HCT116 (cell line): ENCODE data around the gene KMT5C. TPM values are rescaled to one million over a fixed set of nuclear protein-coding genes. Genes with fewer than 3 reads are reported as not detected.

Experiments used
- ATAC-seq: fragments of 200-7000 bp; cut with Tn5 transposase; 2 replicates; pipeline ENCODE4 v1.9.1; 2020; ENCODE audit warnings: mild to moderate bottlenecking, moderate library complexity
- BruUV-seq: library from RNA; stranded (reverse); fragments of 400-500 nt; replicated peaks from 2 replicates; lab custom pipeline; 2021; lab: Mats Ljungman, UMichigan
- CTCF ChIA-PET: fragments of 300-600 bp; sonication (Branson Sonifier 250); formaldehyde crosslinking; loops from one replicate; lab custom pipeline; 2021; ENCODE audit warnings: antibody characterized with exemption; lab: Charles Lee
- POLR2A ChIA-PET: fragments of 300-600, 350-600 bp; sonication (Branson Sonifier 250); formaldehyde crosslinking; loops from one replicate; lab custom pipeline; 2021; ENCODE audit warnings: antibody characterized with exemption; lab: Charles Lee
- RAD21 ChIA-PET, 2 experiments: fragments of 300-600 bp; sonication (Branson Sonifier 250); formaldehyde crosslinking; loops; one replicate each; lab custom pipeline; 2023; ENCODE audit warnings: low total read pairs in 2 of 2; ENCODE audit not compliant: uncharacterized antibody in 2 of 2, unreplicated experiment in 2 of 2, low non-redundant PET in 1 of 2; lab: Charles Lee
- DNase-seq: peaks from one replicate; pipeline ENCODE4 v3.0.0-alpha.2; 2010; ENCODE audit warnings: low read depth, low spot score
- H2AFZ ChIP-seq: fragments of 200-600 bp; shearing (Covaris generic), sonication (generic); 2 replicates; pipeline ENCODE4 v1.6.1; 2017; ENCODE audit warnings: low read depth, mixed run types, mixed read lengths, antibody characterized with exemption, low read length; ENCODE audit not compliant: poor library complexity, severe bottlenecking
- H3K27ac ChIP-seq: 2 replicates; pipeline ENCODE4 v1.5.1; 2012; ENCODE audit warnings: low read depth, low read length
- H3K27me3 ChIP-seq: fragments of 200-600 bp; sonication (generic); 2 replicates; pipeline ENCODE4 v1.6.1; 2016; ENCODE audit warnings: mixed run types, low read length, mixed read lengths; ENCODE audit not compliant: insufficient read depth
- H3K36me3 ChIP-seq, 2 experiments: fragments of 200-500 bp in 1 of 2; fragments of 200-600 bp in 1 of 2; sonication (Bioruptor generic) in 1 of 2; sonication (generic) in 1 of 2; 2 replicates each; pipeline versions ENCODE4 v1.5.1 to v1.6.1; 2014 to 2016; ENCODE audit warnings: low read length in 2 of 2, inconsistent platforms in 1 of 2, mixed read lengths in 1 of 2, mixed run types in 1 of 2; ENCODE audit not compliant: insufficient read depth in 2 of 2, control insufficient read depth in 1 of 2
- H3K4me1 ChIP-seq, 2 experiments: fragments of 200-600 bp in 1 of 2; sonication (generic) in 1 of 2; 2 replicates each; pipeline versions ENCODE4 v1.5.1 to v1.6.1; 2012 to 2017; ENCODE audit warnings: low read length in 2 of 2, inconsistent platforms in 1 of 2, mild to moderate bottlenecking in 1 of 2, mixed read lengths in 1 of 2, mixed run types in 1 of 2, moderate library complexity in 1 of 2; ENCODE audit not compliant: insufficient read depth in 2 of 2, control insufficient read depth in 1 of 2
- H3K4me2 ChIP-seq: fragments of 200-600 bp; sonication (generic); 2 replicates; pipeline ENCODE4 v1.6.1; 2017; ENCODE audit warnings: mixed run types, low read length, mixed read lengths
- H3K4me3 ChIP-seq, 2 experiments: fragments of 200-600 bp in 1 of 2; sonication (generic) in 1 of 2; replicated peaks in 1 of 2; 2 replicates each; pipeline ENCODE4 v1.5.1; 2011 to 2016; ENCODE audit warnings: low read length in 2 of 2, control low read depth in 1 of 2, low read depth in 1 of 2, mild to moderate bottlenecking in 1 of 2, mixed read lengths in 1 of 2, mixed run types in 1 of 2
- H3K79me2 ChIP-seq: fragments of 200-600 bp; sonication (generic); 2 replicates; pipeline ENCODE4 v1.6.1; 2017; ENCODE audit warnings: mild to moderate bottlenecking, mixed run types, low read length, moderate library complexity, mixed read lengths; ENCODE audit not compliant: insufficient read depth
- H3K9ac ChIP-seq: fragments of 200-600 bp; sonication (generic); 2 replicates; pipeline ENCODE4 v1.6.1; 2016; ENCODE audit warnings: low read length, mixed read lengths
- H3K9me2 ChIP-seq: fragments of 200-600 bp; sonication (generic), shearing (Covaris generic); 2 replicates; pipeline ENCODE4 v1.6.1; 2017; ENCODE audit warnings: mixed run types, mild to moderate bottlenecking, moderate library complexity; ENCODE audit not compliant: insufficient read depth
- H3K9me3 ChIP-seq, 2 experiments: fragments of 200-500 bp in 1 of 2; fragments of 200-600 bp in 1 of 2; sonication (Bioruptor generic) in 1 of 2; sonication (generic) in 1 of 2; 2 replicates each; pipeline ENCODE4 v1.6.1; 2014 to 2017; ENCODE audit warnings: low read length in 2 of 2, mixed read lengths in 2 of 2, inconsistent platforms in 1 of 2, low read depth in 1 of 2, mild to moderate bottlenecking in 1 of 2, mixed run types in 1 of 2, moderate library complexity in 1 of 2; ENCODE audit not compliant: control insufficient read depth in 1 of 2, insufficient read depth in 1 of 2
- H4K20me1 ChIP-seq: fragments of 200-600 bp; sonication (generic), shearing (Covaris generic); 2 replicates; pipeline ENCODE4 v1.6.1; 2017; ENCODE audit warnings: mixed run types, mild to moderate bottlenecking, moderate library complexity; ENCODE audit not compliant: insufficient read depth
- CBX3 ChIP-seq: IDR thresholded peaks from 2 replicates; pipeline ENCODE4 v1.6.1; 2012; ENCODE audit warnings: low read depth
- CTCF ChIP-seq, 3 experiments: fragments of 200-600 bp in 1 of 3; sonication (generic) in 1 of 3; IDR thresholded peaks in 2 of 3; conservative IDR thresholded peaks in 1 of 3; 2 replicates each; pipeline ENCODE4 v1.5.1; 2012 to 2017; ENCODE audit warnings: low read depth in 2 of 3, low read length in 2 of 3, antibody characterized with exemption in 1 of 3, borderline replicate concordance in 1 of 3, control low read depth in 1 of 3, mild to moderate bottlenecking in 1 of 3, mixed read lengths in 1 of 3, mixed run types in 1 of 3, moderate library complexity in 1 of 3; ENCODE audit not compliant: insufficient read depth in 1 of 3
- EZH2 ChIP-seq: fragments of 200-600 bp; sonication (generic); IDR thresholded peaks from 2 replicates; pipeline ENCODE4 v1.6.1; 2017; ENCODE audit warnings: antibody characterized with exemption, mixed run types
- EZH2phosphoT487 ChIP-seq: fragments of 200-600 bp; IDR thresholded peaks from 2 replicates; pipeline ENCODE4 v1.6.1; 2018; ENCODE audit warnings: antibody characterized with exemption, borderline replicate concordance
- JUND ChIP-seq: IDR thresholded peaks from 2 replicates; pipeline ENCODE4 v1.6.1; 2012
- POLR2A ChIP-seq: IDR thresholded peaks from 2 replicates; pipeline ENCODE4 v1.7.0; 2011; ENCODE audit warnings: borderline replicate concordance; ENCODE audit not compliant: insufficient read depth, insufficient read length; ENCODE audit errors: extremely low read depth
- POLR2AphosphoS5 ChIP-seq: IDR thresholded peaks from 2 replicates; pipeline ENCODE4 v1.6.1; 2011; ENCODE audit warnings: mild to moderate bottlenecking, low read depth, low read length, moderate library complexity
- SIN3A ChIP-seq: IDR thresholded peaks from 2 replicates; pipeline ENCODE4 v1.6.1; 2012; ENCODE audit warnings: low read depth
- SP1 ChIP-seq: IDR thresholded peaks from 2 replicates; pipeline ENCODE4 v1.6.1; 2012; ENCODE audit warnings: low read depth
- TCF7L2 ChIP-seq: IDR thresholded peaks from 2 replicates; pipeline ENCODE4 v1.7.0; 2011; ENCODE audit warnings: borderline replicate concordance, inconsistent platforms; ENCODE audit not compliant: insufficient read depth, insufficient read length; ENCODE audit errors: extremely low read depth
- YY1 ChIP-seq: IDR thresholded peaks from 2 replicates; pipeline ENCODE4 v1.6.1; 2011; ENCODE audit warnings: low read length, low read depth, moderate library complexity, mild to moderate bottlenecking; ENCODE audit not compliant: insufficient replicate concordance; ENCODE audit errors: extremely low read depth
- ZFX ChIP-seq: fragments of 450-650 bp; IDR thresholded peaks from 2 replicates; pipeline ENCODE4 v1.6.1; 2017
- intact Hi-C: fragments of 100-400 bp; cut with micrococcal nuclease; formaldehyde crosslinking; loops from 2 replicates; pipeline ENCODE4 v1.10.0; 2022
- total RNA-seq: library from RNA; stranded (reverse); gene quantifications from one replicate; pipeline ENCODE4 v1.2.1, GENCODE V29; 2021; ENCODE audit not compliant: unreplicated experiment
- TF ChIP-seq, protein P1 (sequence below): IDR thresholded peaks from 2 replicates; pipeline ENCODE4 v1.6.1; 2012

KMT5C gene
- total RNA-seq, 1 experiment from 2014 or later, result 27.5 TPM

DNA sequence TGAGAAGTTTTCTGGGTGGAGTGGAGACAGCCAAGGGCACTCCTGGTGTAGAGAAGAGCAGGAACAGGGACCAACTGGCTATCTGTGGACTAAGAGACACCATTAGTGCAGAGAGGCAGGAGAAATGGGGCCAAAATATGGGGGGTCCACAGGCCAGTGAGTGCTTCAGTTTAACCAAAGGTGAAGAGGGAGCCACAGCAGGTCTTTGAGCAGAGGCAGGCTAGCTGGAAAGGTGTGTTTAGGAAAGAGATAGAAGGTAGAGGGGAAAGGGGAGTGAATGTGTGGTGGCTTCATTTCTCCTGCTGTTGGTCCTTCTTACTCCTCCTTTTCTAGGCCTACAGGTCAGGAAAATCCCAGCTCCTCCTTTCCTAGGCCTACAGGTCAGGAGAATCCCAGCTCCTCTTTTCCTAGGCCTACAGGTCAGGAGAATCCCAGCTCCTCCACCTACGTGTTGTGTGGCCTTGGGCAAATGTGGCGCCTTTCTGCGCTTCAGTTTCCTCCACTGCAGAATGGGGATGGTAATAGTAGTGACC is 42.9 kb downstream of the KMT5C start:
- peak overlapping the region; percentile 61 to 67 for H3K4me3 ChIP-seq
- ATAC-seq, result no peak
- H3K4me1 ChIP-seq, result peaks cover 6 to 39% of the 10 kb centered on the region in 2 experiments; a peak in 3 of 4 replicates
- H3K79me2 ChIP-seq, result peaks cover 44% of the 10 kb centered on the region
- no peaks in the 10 kb centered on the region for H3K27me3 ChIP-seq
- peak overlapping the region; percentile 95 for H3K4me2 ChIP-seq
- H2AFZ ChIP-seq, result no peak overlapping the region
- POLR2A ChIA-PET, result interaction anchor here (0.6 to 2.9 kb wide), 5 partner anchors 9 to 242 kb away, joined by 3 to 13 read pairs (median 3); partner anchors contain the start of genes UBE2S and ZNF784
- BruUV-seq, result no TSS peak
- intact Hi-C loops, result loop anchor here (5.0 kb wide), 1 partner anchor 80 kb away; no protein-coding TSS in a partner anchor
- H3K9me3 ChIP-seq, result no peaks in the 10 kb centered on the region
- TF ChIP-seq SP1, result no peak
- TF ChIP-seq, all 23 proteins: peak for 0
- H3K9me2 ChIP-seq, result no peaks in the 10 kb centered on the region
- ChIA-PET CTCF (interaction anchor here (1.7 kb wide), 1 partner anchor 81 kb away, joined by 12 read pairs; no protein-coding TSS in a partner anchor), RAD21 (no interaction called here)
- peak overlapping the region; percentile 99; the same call in 1 of the 2 replicates for H3K27ac ChIP-seq
- DNase-seq, result no peak
- peak overlapping the region; percentile 94 for H3K9ac ChIP-seq
- peaks cover 13% of the 10 kb centered on the region; the same call in 1 of the 2 replicates for H4K20me1 ChIP-seq
- peaks cover 5 to 17% of the 10 kb centered on the region in 2 experiments; a peak in 3 of 4 replicates for H3K36me3 ChIP-seq

DNA sequence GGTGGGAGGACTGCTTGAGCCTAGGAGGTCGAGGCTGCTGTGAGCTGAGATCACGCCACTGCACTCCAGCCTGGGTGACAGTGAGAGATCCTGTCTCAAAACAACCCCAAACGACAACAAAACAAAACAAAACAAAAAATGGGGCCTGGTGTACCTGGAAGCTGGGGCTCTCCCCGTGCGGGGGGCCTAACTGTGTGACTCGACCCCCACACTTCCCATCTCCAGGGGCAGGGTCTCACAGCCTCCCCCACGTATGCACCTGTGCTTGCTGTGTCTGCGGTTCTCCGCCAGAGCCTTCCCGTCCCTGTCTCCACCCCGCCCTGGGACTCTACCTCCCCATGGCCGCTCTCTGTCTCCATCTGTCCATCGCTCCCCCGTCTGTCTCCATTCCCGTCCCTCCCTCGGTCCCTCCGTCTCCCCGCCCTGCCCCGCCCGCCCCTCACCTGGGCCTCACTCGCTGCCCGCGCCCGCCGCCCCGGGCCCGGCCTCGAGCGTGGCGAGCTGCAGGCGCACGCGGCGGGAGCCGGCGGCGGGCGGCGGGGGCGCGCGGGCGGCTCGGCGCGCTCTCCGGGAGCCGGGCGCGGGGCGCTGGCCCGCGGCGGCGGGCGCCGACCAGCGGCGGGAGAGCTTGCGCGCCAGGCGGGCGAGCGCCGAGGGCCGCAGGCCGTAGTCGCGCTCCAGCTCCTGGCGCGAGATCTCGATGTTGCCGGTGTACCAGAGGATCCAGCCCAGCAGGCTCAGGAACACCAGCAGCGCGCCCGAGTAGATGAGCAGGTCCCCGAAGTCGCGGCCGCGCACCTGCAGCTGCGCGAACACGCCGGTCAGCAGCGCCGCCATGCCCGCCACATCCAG is 43.8 kb downstream of the KMT5C start:
- ATAC-seq (peak; percentile 29), DNase-seq (no peak)
- Histone ChIP-seq H3K9me2 (no peaks in the 10 kb centered on the region), H3K4me2 (peak overlapping the region; percentile 99), H3K9me3 (no peaks in the 10 kb centered on the region), H3K27me3 (no peaks in the 10 kb centered on the region), H2AFZ (no peak overlapping the region), H4K20me1 (peaks cover 22% of the 10 kb centered on the region; the same call in 1 of the 2 replicates), H3K9ac (peak overlapping the region; percentile 94), H3K4me1 (peaks cover 6 to 48% of the 10 kb centered on the region in 2 experiments; a peak in 3 of 4 replicates), H3K79me2 (peaks cover 53% of the 10 kb centered on the region), H3K27ac (peak overlapping the region; percentile 99), H3K4me3 (peak overlapping the region; percentile 99 to 100), H3K36me3 (peaks cover 13 to 26% of the 10 kb centered on the region in 2 experiments)
- BruUV-seq, result TSS peak; percentile 54
- RAD21 ChIA-PET, result interaction anchor here (1.2 kb wide), 2 partner anchors 44 to 124 kb away, joined by 4 read pairs; partner anchors contain the start of genes KMT5C (in 1 of the 2) and PPP6R1 (in 1 of the 2)
- CTCF ChIA-PET, result interaction anchor here (1.0 to 1.7 kb wide), 3 partner anchors 56 to 91 kb away, joined by 3 to 12 read pairs (median 3); no protein-coding TSS in a partner anchor
- intact Hi-C loops, result loop anchor here (2.0 to 5.0 kb wide), 2 partner anchors 45 to 81 kb away; partner anchors contain the start of gene KMT5C
- POLR2A ChIA-PET, result interaction anchor here (1.0 to 2.9 kb wide), 12 partner anchors 8 to 194 kb away, joined by 3 to 13 read pairs (median 6); partner anchors contain the start of genes HSPBP1, PPP6R1 and UBE2S
- TF ChIP-seq CTCF (IDR thresholded peaks at IDR 0.05 in 2 of 3, conservative IDR thresholded peaks at IDR 0.05 in 1 of 3; ENCODE audit: borderline replicate concordance in 1 of 3, insufficient read depth in 1 of 3, low read depth in 2 of 3, low read length in 2 of 3), result no peak
- TF ChIP-seq EZH2, result no peak
- TF ChIP-seq ZFX, result no peak
- TF ChIP-seq, protein P1, sequence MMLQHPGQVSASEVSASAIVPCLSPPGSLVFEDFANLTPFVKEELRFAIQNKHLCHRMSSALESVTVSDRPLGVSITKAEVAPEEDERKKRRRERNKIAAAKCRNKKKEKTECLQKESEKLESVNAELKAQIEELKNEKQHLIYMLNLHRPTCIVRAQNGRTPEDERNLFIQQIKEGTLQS, result no peak
- no peak for TF ChIP-seq SP1
- TF ChIP-seq JUND, result no peak
- no peak for TF ChIP-seq TCF7L2
- TF ChIP-seq SIN3A, result no peak
- TF ChIP-seq POLR2AphosphoS5, result no peak; the same call in 1 of the 2 replicates
- TF ChIP-seq EZH2phosphoT487, result no peak
- TF ChIP-seq POLR2A, result no peak
- TF ChIP-seq YY1, result no peak
- no peak for TF ChIP-seq CBX3
